CD4-positive, alpha-beta T cell treated with Interleukin-12 subunit alpha and Interleukin-12 subunit beta, for 1 hour (primary cell): Measurements from ENCODE around the gene POLR3F.
A peak's percentile ranks its signal among the peaks of the same experiment; 100 is the strongest.
"Not testable (repeated sequence)": the region's sequence is repeated elsewhere in the genome, so short reads cannot be mapped to it uniquely, and the experiment has no call there.

ENCODE experiments used
- DNase-seq: peaks from one replicate; pipeline ENCODE4 v3.0.0-alpha.2; 2020

The POLR3F gene

GRCh38 chr20:18507218-18508191, 40.3 kb downstream of the POLR3F start, which contains the start of gene SEC23B:
SEC23B (plus strand) TSS chr20:18507940; CDS start chr20:18510836, 2,896 bp downstream.
- peak; percentile 98 for DNase-seq

GRCh38 chr20:18511571-18511970, 44.4 kb downstream of the POLR3F start:
- no peak for DNase-seq

DNA sequence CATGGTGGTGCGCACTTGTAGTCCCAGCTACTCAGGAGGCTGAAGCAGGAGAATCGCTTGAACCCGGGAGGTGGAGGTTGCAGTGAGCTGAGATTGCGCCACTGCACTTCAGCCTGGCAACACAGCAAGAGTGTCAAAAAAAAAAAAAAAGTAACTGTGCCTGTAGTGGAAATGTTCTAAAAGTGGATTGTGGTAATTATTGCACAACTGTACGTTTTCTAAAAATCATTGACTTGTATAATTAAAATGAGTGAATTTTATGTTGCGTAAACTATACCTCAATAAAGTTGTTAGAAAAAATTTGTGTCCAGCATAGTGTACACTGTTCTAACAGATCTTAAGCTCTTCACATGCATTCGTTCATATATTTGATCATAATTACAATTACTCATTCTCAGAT, 46.0 kb downstream of the POLR3F start:
- no peak for DNase-seq

DNA sequence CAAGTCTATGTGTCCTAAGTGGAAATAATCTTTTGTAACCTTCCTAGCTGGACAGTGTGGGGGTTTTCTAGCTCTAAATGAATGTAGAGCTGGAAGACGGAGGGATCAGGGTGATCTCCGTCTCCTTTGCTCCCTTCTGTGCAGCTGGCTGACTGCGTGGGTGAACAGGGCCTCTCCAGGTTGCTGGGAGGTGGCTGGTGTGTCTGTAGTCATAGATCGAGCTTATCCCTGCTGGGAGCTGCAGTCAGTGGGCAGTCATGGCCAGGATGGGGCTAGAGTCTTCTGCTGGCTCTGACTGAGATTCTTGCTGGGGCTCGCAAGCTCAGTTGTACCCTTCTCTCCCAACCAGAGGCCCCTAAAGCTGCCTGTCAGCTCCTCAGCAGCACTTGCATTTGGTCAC, 46.9 kb downstream of the POLR3F start:
- no peak for DNase-seq

GRCh38 chr20:18515973-18516372, 48.8 kb downstream of the POLR3F start:
- no peak for DNase-seq

- not testable (repeated sequence) for DNase-seq
These were observed 54.9 kb downstream of the POLR3F start for GRCh38 chr20:18522066-18522465.

- no peak for DNase-seq
These were observed 55.9 kb downstream of the POLR3F start for GRCh38 chr20:18523066-18523465.

DNA sequence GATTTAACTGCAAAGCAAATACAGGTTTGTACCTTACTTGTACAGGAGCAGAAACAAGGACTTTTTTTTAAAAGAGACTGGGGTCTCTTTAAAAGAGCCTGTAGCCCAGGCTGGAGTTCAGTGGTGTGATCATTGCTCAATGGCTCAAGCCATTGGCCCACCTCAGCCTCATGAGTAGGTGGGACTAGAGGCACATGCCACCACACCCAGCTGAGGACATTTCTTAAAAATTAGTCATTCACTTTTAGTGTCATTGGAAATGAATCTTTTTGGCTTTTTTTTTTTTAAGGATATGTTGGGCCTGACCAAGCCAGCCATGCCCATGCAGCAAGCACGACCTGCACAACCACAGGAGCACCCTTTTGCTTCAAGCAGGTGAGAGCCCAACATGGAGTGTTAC, 57.5 kb downstream of the POLR3F start:
- DNase-seq: no peak

DNA sequence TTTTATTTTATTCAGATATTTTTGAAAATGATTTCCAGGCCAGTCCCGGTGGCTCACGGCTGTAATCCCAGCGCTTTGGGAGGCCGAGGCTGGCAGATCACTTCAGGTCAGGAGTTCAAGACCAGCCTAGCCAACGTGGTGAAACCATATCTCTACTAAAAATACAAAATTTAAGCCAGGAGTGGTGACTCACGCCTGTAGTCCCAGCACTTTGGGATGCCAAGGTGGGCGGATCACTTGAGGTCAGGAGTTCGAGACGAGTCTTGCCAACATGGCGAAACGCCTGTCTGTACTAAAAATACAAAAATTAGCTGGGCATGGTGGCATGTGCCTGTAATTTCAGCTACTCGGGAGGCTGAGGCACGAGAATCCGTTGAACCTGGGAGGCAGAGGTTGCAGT, 59.6 kb downstream of the POLR3F start:
- not testable (repeated sequence) for DNase-seq

DNA sequence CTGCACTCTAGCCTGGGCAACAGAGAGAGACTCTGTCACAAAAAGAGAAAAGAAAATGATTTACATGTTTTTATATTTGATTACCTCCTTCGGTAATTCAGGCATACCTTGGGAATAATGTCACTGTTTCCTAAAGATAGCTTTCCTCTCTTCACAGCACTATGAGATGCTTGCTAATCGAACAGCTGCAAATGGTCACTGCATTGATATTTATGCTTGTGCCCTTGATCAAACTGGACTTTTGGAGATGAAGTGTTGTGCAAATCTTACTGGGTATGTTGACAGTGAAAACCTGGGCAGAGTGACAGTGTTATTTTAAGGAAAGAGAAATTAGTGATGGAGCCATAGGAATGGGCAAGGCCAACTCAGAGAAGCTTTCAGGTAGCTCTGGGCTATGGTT, 60.1 kb downstream of the POLR3F start:
- DNase-seq: no peak

- DNase-seq: no peak
These were observed 60.6 kb downstream of the POLR3F start for GRCh38 chr20:18527836-18528235.

DNA sequence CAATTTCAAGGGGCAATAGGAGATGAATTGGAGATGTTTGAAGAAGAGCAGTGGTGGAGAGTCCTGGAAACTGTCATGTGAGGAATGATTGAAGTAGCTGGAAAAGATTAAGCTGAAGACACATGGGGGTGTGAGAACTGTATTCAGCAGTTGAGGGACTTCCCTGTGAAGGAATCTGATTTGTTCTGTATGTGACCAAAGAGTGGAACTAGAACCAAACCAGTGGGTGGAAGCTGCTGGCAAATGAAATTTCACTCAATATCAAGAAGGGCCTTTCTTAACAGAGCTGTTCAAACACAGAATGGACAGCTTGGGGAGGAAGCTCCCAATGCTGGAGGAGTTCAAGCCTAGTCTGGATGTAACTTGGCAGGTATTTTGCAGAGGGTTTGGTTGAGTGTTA, 61.9 kb downstream of the POLR3F start:
- DNase-seq: no peak

- DNase-seq: no peak
These were observed 65.4 kb downstream of the POLR3F start for GRCh38 chr20:18532626-18533025.

DNA sequence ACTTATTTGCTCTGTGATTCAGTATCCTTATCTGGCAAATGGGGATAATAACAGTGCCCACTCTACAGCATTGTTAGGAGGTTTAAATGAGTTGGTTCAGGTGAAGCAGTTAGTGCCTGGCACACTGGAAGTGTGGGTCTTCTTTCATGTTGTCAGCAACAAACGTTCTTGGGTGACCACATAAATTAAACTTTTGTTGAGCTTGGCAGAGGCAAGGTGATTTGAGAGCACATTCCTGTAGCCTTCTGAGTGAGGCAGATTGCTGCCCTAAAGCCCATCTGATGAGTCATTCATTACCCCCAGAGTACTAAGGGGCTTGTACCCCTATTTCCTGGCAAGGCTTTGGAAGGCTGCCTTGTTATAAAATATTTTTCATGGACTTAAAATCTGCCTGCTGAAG, 66.3 kb downstream of the POLR3F start:
- no peak for DNase-seq

DNA sequence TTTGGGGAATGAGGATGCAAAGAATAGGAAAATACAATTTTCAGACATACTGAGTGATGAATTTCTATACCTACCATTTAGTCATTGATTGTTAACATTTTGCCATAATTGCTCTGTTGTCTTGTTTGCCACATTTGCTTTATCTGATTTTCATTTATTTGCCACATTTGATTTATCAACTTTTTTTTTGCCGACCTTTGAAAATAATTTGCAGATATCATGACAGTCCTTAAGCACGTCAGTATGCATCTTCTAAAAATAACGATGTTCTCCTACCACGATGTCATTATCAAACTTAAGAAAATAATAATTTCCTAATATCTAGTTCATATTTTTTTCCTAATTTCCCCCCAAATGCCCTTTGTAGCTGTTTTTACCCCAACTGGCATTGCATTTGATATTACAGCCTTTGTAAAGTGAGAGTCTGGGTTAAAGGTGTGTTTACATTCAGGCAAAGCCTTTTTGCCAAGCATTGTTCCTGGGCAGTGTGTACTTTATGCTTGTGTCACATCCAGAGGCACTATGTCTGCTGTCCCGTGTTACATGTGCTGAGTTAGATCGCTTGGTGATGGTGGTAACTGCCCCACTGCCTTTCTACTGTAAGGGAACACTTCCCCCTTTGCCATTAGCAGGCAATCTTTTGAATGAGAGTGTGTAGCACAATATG, 66.9 kb downstream of the POLR3F start:
- no peak for DNase-seq
